H4 (cell line): ENCODE data around the gene APOC3. TPM values are rescaled to one million over a fixed set of nuclear protein-coding genes. Genes with fewer than 3 reads are reported as not detected.

Experiments
- DNase-seq: peaks from one replicate; pipeline ENCODE4 v3.0.0-alpha.2; 2015; ENCODE audit warnings: low spot score
- total RNA-seq: library from RNA; depleted of rRNA; stranded (reverse); fragments of >200 nt; shearing (Covaris generic); gene quantifications from 2 replicates; pipeline ENCODE4 v1.2.3, GENCODE V29; 2014; rRNA removed

APOC3 gene
- total RNA-seq, 1 experiment from 2014 or later = not detected

DNA sequence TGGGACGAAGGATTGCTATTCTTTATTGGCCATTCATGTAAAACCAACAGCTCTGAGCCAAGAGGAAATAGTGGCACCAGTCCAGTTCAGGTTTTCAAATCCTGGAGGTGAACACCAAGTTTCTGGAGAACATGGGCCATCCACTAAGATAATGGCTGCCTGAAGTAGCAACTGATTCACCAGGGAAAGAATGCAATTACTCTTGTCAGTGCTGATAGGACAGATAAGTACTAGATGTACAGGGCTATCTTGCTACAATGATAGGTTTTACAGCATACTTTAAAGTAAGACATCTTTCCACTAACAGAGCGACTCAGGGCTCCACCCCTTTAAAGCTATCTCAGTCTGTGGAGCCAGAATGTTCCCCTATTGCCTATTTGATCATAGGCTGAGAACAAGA, 44.5 kb downstream of the APOC3 start:
- DNase-seq = no peak

- no peak for DNase-seq
These were observed 45.5 kb downstream of the APOC3 start for GRCh38 chr11:116875194-116875593.

DNA sequence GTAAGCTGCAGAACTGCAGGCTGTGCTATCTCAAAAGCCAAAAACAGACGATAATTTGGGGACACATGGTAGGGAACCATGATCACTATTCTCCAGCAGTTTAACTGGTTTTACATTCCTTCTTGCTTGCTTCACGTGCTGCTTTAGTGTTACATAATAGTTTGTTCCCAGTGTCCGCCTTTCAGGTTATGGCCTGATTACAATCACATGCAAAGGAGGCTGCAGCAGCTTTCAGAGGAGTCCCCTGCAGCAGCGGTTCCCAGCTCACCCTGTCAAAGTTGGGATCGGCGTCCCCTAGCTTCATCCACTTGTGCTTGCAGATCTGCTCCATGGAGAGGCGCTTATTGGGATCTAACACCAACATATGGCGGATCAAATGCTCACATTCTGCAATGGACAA, 46.9 kb downstream of the APOC3 start:
- no peak for DNase-seq

DNA sequence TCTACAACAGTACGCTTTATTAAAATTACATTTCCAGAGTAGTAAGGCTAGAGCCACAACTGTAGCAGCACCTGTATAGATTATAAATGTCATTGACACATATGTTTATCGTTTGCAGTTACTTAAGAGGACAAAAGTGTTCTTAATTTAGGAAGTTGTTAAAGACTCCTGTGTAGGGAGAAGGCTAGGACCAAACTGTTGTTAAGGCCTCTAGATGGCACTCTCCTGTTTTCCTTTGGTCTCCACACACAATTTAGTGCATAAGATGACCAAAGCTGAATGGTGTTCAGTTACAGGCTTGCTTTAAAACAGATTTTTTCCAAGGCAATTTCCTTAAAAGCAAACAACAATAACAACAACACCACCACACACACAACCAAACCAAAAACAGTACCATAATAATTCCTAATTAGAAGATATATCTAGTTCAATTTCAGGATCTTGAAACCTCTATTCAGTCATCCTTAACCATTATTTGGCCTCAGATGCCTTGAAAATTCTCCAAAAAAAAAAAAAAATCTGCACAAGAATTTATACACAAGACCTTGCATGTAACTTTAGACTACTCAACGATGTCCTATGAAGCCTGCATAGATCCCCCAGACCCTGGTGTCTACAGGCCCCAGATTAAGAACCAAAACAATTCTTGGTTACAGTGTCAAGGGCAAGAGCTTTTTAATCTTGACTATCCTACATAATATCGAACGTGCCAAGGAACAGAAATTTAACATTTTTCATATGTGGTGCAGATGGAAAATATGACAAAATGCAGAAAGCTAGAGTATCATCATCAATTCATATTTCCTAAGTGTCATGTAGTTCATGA, 50.3 kb downstream of the APOC3 start:
- peak; percentile 70 for DNase-seq

- no peak for DNase-seq
These were observed 51.4 kb downstream of the APOC3 start for GRCh38 chr11:116881143-116881542.

GRCh38 chr11:116882386-116882785, 52.7 kb downstream of the APOC3 start:
- no peak for DNase-seq

Other genes with a start within 250 kb of the APOC3 start
- 24.7 and 26.3 TPM in 2 replicates for gene BUD13, start 56.9 kb upstream of the APOC3 start, total RNA-seq
- gene ZPR1, start 41.9 kb upstream of the APOC3 start, total RNA-seq = 83.6 and 108 TPM in 2 replicates
- not detected in 2 replicates for gene APOA5, start 38.0 kb upstream of the APOC3 start, total RNA-seq
- not detected in 2 replicates for gene APOA4, start 6.6 kb upstream of the APOC3 start, total RNA-seq
- gene APOA1, start 7.7 kb downstream of the APOC3 start, total RNA-seq = 0.54 TPM in 1 of 2 replicates, not detected in the other